ENCODE results near the gene ATP11A. TPM values are rescaled to one million over a fixed set of nuclear protein-coding genes. Genes with fewer than 3 reads are reported as not detected.

ATP11A gene
- total RNA-seq, 1 experiment from 2014 or later = 9.4 TPM

- DNase-seq (ENCODE audit: low spot score) = no peak
- no TSS peak for BruUV-seq (replicated peaks)
- H3K36me3 ChIP-seq (ENCODE audit: insufficient read depth, low read length, poor library complexity, severe bottlenecking) = no peaks in the 10 kb centered on the region
- ChIA-PET CTCF (no interaction called here), POLR2A (ENCODE audit: low non-redundant PET) (no interaction called here)
- H3K27me3 ChIP-seq (replicated peaks; ENCODE audit: insufficient read depth, low read depth, low read length, poor library complexity) = no peaks in the 10 kb centered on the region
- H3K27ac ChIP-seq (ENCODE audit: low read depth, low read length, poor library complexity, severe bottlenecking) = no peak overlapping the region
- intact Hi-C loops (cut with micrococcal nuclease; ENCODE audit: unreplicated experiment) = no loop called here
- H3K4me1 ChIP-seq (ENCODE audit: insufficient read depth, low read length, poor library complexity, severe bottlenecking) = no peaks in the 10 kb centered on the region
- no peaks in the 10 kb centered on the region for H3K9me3 ChIP-seq (ENCODE audit: low read depth, low read length, poor library complexity, severe bottlenecking)
- TF ChIP-seq EZH2 (IDR thresholded peaks at IDR 0.05; ENCODE audit: borderline replicate concordance, low read depth, low read length, poor library complexity, severe bottlenecking) (no peak), CTCF (conservative IDR thresholded peaks at IDR 0.05; ENCODE audit: low read depth, low read length) (no peak)
- no peak overlapping the region for H3K4me3 ChIP-seq (ENCODE audit: low read depth, low read length, poor library complexity, severe bottlenecking)
These were observed 29.7 kb downstream of the ATP11A start for GRCh38 chr13:112719556-112719955.

- Histone ChIP-seq H3K27ac (ENCODE audit: low read depth, low read length, poor library complexity, severe bottlenecking) (no peak overlapping the region), H3K36me3 (ENCODE audit: insufficient read depth, low read length, poor library complexity, severe bottlenecking) (no peaks in the 10 kb centered on the region), H3K4me3 (ENCODE audit: low read depth, low read length, poor library complexity, severe bottlenecking) (no peak overlapping the region), H3K27me3 (replicated peaks; ENCODE audit: insufficient read depth, low read depth, low read length, poor library complexity) (no peaks in the 10 kb centered on the region), H3K4me1 (ENCODE audit: insufficient read depth, low read length, poor library complexity, severe bottlenecking) (no peaks in the 10 kb centered on the region), H3K9me3 (ENCODE audit: low read depth, low read length, poor library complexity, severe bottlenecking) (no peaks in the 10 kb centered on the region)
- ChIA-PET POLR2A (ENCODE audit: low non-redundant PET) (no interaction called here), CTCF (no interaction called here)
- BruUV-seq (replicated peaks) = no TSS peak
- DNase-seq (ENCODE audit: low spot score) = no peak
- TF ChIP-seq EZH2 (IDR thresholded peaks at IDR 0.05; ENCODE audit: borderline replicate concordance, low read depth, low read length, poor library complexity, severe bottlenecking) (no peak), CTCF (conservative IDR thresholded peaks at IDR 0.05; ENCODE audit: low read depth, low read length) (no peak)
- intact Hi-C loops (cut with micrococcal nuclease; ENCODE audit: unreplicated experiment) = no loop called here
These were observed 30.4 kb downstream of the ATP11A start for GRCh38 chr13:112720251-112720650.

GRCh38 chr13:112720814-112721197 is 31.0 kb downstream of the ATP11A start:
- no peaks in the 10 kb centered on the region for H3K4me1 ChIP-seq (ENCODE audit: insufficient read depth, low read length, poor library complexity, severe bottlenecking)
- TF ChIP-seq EZH2 (IDR thresholded peaks at IDR 0.05; ENCODE audit: borderline replicate concordance, low read depth, low read length, poor library complexity, severe bottlenecking) (no peak), CTCF (conservative IDR thresholded peaks at IDR 0.05; ENCODE audit: low read depth, low read length) (no peak)
- POLR2A ChIA-PET (ENCODE audit: low non-redundant PET) = no interaction called here
- no peak overlapping the region for H3K4me3 ChIP-seq (ENCODE audit: low read depth, low read length, poor library complexity, severe bottlenecking)
- H3K27me3 ChIP-seq (replicated peaks; ENCODE audit: insufficient read depth, low read depth, low read length, poor library complexity) = no peaks in the 10 kb centered on the region
- no peak for DNase-seq (ENCODE audit: low spot score)
- no peaks in the 10 kb centered on the region for H3K36me3 ChIP-seq (ENCODE audit: insufficient read depth, low read length, poor library complexity, severe bottlenecking)
- CTCF ChIA-PET = no interaction called here
- BruUV-seq (replicated peaks) = no TSS peak
- intact Hi-C loops (cut with micrococcal nuclease; ENCODE audit: unreplicated experiment) = no loop called here
- H3K27ac ChIP-seq (ENCODE audit: low read depth, low read length, poor library complexity, severe bottlenecking) = no peak overlapping the region
- H3K9me3 ChIP-seq (ENCODE audit: low read depth, low read length, poor library complexity, severe bottlenecking) = no peaks in the 10 kb centered on the region
